Fibroblast of peridontal ligament (primary cell): ENCODE data around the gene TMEM59.
"Not testable (repeated sequence)": the region's sequence is repeated elsewhere in the genome, so short reads cannot be mapped to it uniquely, and the experiment has no call there.

Source experiments
- DNase-seq: peaks from one replicate; pipeline ENCODE4 v3.0.0-alpha.2; 2010; ENCODE audit errors: extremely low read depth

The TMEM59 gene

GRCh38 chr1:54052934-54053744, at the start of gene TMEM59, which contains the start of gene TCEANC2:
TMEM59 (minus strand) TSS chr1:54053204; CDS start chr1:54053188, 16 bp downstream.
TCEANC2 (plus strand) TSS chr1:54053608; CDS start chr1:54054423, 815 bp downstream.
- DNase-seq: peak; percentile 99

DNA sequence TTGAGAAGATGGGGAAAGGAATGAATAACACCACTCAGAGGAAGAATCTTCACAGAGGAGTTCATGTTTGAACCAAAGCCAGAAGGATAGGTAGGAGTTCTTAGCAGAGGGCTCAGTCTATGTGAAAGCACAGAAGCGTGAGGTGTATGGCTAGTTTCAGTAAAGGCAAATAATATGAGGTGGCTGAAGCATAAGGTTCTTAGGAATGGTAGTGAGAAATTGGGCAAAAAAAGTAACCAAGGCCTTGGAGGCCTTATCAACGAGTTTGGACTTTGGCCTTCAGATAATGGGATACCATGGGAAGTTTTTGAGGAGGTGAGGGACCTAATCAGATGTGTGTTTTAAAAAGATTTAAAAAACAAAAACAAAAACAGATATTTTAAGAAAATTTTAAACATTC, 47.5 kb upstream of the TMEM59 start:
- no peak for DNase-seq

- DNase-seq: no peak
These were observed 46.1 kb upstream of the TMEM59 start for GRCh38 chr1:54099061-54099610.

GRCh38 chr1:54096877-54097240, 43.9 kb upstream of the TMEM59 start:
- DNase-seq: no peak

GRCh38 chr1:54096227-54096876, 43.3 kb upstream of the TMEM59 start:
- no peak for DNase-seq

DNA sequence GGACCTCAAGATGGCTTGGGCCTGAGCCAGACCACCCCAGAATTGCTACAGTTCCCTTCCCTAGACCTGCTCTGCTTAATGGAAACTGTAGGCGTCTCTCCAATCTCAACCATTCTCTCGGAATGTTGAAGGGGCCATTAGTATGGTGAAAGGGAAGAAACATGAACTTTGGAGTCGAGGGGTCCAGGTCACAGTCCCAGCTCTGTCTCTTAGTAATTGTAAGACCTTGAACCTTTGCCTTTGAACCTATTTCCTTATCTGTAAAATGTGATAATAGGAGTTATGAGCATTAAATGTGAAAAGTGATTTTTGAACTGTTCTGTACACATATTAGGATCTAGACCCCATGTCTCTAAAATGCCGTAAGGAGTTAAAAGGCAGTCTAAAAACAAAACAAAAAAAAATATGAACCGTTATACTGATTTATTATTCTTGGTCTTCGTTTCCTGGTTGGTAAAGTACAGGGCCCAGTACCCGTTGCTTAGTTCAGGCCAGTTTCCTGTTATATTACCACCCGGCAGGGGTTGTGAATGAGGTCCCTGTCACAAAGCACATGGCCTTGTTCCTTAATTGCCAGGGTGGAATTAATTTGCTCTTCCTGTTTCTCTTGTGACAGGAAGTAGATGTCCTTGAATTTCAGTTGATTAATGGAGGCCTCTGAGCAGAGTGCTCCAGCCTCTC, 42.7 kb upstream of the TMEM59 start:
- DNase-seq: no peak

DNA sequence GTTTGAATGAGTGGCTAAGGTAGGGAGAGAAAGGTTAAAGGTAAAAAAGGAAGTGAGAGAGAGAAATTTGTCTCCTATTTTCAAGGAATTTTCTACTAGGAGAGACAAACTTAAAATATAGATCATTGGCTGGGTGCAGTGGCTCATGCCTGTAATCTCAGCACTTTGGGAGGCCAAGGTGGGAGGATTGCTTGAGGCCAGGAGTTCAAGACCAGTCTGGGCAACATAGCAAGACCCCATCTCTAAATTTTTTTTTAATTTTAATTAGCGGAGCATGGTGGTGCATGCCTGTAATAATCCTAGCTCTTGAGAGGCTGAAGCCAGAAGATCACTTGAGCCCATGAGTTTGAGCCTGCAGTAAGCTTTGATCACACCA, 41.7 kb upstream of the TMEM59 start:
- not testable (repeated sequence) for DNase-seq

- no peak for DNase-seq
These were observed 41.2 kb upstream of the TMEM59 start for GRCh38 chr1:54094001-54094729.

DNA sequence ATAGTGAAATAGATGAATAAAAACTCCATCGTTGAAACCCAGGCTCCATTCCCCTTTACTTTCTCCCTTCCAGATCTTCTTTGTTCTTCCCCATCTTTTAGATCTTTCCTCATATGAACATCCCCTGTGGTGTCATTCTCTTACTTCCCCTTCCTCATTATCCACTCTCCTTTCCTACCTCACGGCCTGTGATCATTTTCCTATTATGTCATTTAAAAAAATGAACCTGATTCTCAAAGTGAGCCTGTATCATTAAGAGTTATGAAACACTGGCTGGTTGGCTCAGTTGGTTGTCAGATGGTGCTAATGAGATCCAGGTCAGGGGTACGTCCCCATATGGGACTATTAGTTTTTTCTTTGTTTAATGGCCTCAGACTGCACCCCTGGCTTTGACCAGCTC, 38.7 kb upstream of the TMEM59 start:
- DNase-seq: no peak

- DNase-seq: no peak
These were observed 35.4 kb upstream of the TMEM59 start for GRCh38 chr1:54088385-54088784.

DNA sequence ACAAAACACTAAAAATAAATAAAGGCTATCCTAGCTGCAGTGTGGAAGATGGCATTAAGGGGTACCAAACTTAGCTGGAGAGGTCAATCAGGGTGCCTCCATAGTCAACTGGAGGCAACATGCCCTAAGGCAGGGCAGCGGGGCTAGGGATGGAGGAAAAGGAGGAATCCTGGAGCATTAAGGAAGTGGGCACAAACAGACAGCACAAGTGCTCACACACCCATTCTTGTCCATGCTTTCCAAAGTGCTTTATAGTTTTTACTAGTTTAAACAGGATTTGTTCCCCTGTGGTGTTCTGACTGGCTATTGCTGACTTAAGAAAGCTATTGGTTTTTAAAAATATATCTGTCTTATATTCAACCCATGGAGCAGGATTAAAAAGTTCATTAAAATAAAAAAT, 33.8 kb upstream of the TMEM59 start:
- no peak for DNase-seq

GRCh38 chr1:54084794-54085193, 31.8 kb upstream of the TMEM59 start:
- DNase-seq: no peak

DNA sequence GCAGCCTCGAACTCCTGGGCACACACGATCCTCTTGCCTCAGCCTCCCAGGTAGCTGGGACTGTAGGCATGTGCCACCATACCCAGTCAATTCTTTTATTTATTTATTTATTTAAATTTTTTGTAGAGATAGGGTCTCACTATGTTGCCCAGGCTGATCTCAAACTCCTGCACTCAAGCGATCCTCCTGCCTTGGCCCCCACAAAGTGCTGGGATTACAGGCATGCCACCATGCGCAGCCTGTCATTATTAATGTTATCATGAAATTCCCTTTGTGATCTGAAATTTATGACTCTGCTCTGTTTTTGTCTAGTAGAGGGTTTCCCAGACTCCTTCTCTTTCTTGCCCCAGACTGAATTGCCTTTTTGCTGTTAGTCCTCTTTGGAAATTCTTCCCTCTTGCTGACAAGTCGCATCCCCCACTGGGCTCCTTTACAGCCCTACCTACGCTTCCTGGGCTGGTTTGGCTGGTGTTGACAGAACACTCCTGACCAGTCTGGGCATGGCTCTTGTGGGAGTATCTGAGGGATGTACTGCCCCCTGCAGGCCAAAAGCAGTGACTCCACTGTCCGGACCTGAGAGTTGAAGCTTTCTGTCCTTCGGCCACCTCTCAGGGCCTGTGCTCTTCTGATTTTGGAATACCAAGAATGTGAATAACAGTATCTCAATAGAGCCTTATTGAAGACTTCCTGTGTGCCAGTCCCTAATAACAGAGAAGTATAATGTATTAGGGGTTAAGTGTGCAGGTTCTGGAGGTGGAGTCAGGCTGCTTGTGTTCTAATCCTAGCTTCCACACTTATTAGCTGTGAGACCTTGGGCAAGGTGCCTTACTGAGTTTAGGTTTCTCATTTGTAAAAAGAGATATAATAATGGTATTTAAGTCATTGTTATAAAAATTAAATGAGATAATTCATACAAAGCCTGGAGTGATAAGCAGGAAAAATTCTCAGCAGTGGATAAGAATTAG, 28.6 kb upstream of the TMEM59 start:
- DNase-seq: peak; percentile 58

DNA sequence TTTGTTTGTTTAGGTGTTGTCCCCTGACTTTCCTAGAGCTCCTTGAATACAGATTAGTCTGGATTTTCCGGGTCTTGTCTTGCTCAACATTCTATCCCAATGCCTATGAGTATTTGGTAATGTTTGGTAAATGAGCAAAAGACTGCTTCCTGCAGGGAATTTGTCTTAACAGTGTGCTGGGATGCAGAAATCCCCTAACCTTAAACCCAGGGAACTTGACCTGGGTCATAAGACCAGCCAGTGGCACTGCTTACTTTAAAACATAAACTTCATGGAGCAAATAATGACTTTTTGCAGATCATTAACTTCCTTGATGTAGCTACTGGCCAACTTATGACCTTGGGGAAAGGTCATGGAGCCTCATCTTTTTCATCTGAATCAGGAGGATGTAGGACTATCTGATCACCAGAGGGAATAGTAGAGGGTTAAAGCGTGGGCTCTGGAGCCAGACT, 27.6 kb upstream of the TMEM59 start:
- no peak for DNase-seq

DNA sequence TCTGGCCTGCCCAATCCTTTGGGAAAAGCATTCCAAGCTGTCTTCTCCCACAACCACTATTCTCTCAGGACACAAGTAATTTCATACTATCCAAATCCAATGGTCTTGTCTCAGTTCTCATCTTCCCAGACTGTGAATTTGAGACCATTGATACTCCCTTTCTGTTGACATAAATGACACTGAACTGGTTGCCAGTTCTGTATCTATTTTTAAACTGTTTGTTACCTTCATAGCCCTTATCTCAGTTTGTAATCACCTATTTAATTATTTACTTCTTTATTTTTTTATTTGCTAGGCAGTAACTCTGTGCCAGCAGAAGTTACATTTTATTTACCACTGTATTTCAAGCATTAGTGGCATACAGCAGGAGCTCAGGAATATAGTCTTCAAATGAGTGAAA, 24.4 kb upstream of the TMEM59 start:
- no peak for DNase-seq

DNA sequence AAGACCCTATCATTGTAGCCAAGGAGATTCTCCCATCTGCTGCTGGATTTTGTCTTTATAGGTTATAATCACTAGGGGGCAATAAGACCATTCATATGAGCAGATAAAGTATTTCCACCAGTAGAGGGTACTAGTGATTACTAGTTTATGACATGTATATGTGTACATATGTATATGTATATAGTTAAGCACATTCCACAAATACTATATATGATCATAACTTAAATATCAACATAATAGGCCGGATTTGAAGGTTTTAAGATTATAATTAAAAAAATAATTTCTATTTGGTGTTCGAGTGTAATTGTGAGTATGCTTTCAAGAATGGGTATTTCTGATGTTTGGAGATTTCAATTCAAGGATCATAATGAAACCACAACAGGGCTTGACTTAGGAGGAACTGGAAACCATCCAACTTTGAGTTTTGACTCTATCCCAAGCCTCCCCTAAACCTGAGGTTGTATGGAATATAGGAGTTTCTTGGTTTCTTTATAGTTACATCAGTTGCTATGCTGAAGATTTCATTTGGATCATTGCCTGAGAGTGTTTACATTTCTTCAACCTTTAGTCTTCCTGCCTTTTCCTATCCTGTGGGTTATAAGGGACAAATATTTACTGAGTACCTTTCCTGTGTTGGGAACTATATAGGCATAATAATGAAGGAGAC, 17.3 kb upstream of the TMEM59 start:
- peak; percentile 75 for DNase-seq

GRCh38 chr1:54069791-54070170, 16.8 kb upstream of the TMEM59 start:
- no peak for DNase-seq

DNA sequence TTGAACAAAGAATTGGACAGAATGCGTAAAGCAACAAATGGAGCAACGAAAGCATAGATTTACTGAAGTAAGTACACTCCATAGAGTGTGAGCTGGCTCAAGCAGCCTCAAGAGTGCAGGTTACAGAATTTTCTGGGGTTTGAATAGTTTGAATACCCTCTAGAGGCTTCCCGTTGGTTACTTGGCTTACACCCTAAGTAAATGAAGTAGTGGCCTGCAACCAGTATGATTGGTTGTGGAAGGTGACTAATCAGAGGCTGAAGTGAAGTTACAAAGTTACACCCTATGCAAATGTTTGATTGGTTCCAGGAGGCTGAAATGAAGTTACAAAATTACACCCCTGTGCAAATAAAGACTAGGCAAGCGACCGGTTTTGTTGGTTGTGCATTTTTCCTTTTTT, 11.3 kb upstream of the TMEM59 start:
- no peak for DNase-seq

DNA sequence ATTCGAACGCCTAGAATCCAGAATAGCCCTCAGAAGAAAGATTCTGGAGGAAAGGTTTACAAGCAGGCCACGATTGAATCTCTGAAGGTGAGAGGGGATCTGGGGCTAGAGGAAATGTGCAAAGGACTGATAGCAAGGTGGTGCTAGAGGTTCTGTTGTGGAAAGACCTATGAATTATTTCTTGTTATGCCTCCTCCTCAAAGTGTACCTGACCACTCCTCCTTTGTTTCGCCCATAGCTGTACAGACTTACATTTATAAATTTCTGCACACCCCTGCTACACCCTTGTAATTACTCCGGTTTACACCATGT, 1.4 kb upstream of the TMEM59 start:
- DNase-seq: no peak

DNA sequence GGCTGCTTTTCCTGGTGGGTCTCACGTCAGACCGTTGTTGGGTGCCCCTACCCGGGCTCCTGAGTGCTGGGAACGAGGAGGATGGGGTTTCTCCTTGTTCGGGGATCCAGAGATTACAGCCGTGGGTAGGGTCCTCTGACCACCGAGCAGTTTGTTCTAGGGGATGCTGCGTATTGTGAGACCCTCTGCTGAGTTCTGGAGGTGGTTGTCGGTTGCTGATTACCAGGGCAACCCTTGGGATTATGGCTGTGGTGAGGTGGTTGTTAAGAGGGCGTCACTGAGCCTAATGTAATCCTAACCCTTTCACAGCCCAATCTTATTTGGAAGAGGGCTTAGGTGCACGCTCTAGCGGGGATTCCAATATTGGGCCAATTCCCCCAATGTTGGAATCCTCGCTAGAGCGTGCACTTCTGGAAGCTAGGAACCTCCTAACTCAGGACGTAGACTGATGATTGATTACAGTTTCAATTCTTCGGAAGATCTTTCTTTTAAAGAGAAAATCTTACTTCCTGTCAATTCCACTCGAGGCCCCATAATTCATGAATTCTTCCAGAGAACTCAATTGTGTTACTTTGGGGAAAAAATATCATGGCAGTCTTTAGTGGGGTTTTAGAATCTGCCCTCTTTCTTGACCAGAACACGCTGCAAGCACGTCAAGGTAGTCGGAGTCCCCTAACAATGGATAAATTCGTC, 887 bp upstream of the TMEM59 start:
- DNase-seq: peak; percentile 36
